H54 (cell line): ENCODE data around the gene CBR3.

Experiments used
- DNase-seq: peaks from one replicate; pipeline ENCODE4 v3.0.0; 2011; ENCODE audit warnings: low spot score, mixed read lengths; ENCODE audit not compliant: insufficient read length
- FAIRE-seq: peaks from 3 replicates; lab custom pipeline; 2011; peaks lifted over from hg19 to GRCh38; lab: Jason Lieb, UNC
- POLR2A ChIP-seq: IDR thresholded peaks from 2 replicates; pipeline ENCODE4 v1.6.1; 2011; ENCODE audit warnings: low read depth, mild to moderate bottlenecking, low read length

The CBR3 gene

DNA sequence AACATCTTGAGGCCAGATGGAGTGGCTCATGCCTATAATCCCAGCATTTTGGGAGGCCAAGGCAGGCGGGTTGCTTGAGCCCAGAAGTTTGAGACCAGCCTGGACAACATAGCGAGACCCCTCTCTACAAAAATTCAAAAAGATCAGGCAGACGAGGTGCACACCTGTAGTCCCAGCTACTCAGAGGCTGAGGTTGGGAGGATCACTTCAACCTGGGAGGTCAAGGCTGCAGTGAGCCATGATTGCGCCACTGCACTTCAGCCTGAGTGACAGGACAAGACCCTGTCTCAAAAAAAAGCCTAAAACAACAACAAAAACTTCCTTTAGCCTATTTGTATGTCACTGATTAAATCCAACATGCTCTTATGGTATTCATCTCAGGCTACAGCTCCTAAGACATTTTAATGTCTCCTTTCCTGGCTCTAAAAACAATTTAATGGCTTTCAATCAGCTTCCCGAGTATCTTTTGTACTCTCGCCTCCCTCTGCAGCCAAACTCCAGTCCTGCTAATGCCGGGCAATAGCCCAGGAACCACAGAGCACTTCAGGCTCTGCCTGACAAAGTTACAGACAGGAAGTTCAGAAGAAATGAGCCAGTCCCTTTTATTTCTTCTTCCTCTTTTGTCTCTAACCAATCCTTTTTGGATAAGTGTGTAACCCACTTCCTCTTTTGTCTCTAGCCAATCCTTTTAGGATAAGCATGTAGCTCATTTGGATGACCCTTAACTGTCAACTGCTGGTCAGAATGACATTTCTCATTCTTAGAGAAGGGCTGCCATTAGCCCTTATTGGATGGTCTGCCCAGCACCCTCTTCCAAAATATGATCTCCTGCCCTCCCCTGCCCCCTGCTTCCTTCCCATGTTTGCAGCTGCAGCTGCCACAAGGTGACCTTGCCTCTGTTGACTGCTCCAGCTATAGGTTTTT is 15.2 kb downstream of the CBR3 start:
- FAIRE-seq (no peak), DNase-seq (no peak)
- no peak for TF ChIP-seq POLR2A

GRCh38 chr21:36155603-36156338 is 20.9 kb downstream of the CBR3 start:
- peak; percentile 95 for TF ChIP-seq POLR2A
- DNase-seq = no peak
- FAIRE-seq = no peak

DNA sequence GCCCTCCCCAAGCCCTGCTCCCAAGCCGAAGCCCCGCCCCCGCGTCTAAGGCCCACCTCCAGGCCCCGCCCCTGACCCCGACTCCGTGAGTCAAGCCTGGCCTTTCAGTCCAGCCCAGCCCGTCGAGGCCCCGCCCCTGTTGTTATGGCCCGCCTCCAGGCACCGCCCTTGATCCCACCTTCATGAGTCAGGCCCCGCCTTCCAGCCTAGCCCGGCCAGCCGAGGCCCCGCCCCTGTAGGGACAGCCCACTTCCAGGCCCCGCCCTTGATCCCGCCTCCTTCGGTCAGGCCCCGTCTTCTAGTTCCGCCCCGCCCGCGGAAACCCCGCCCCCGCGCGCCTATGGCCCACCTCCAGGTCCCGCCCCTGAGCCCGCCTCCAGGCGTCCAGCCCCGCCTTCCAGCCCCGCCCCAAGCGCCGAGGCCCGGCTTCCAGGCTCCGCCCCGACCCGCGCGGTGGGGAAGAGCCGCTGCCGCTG is 21.5 kb downstream of the CBR3 start:
- TF ChIP-seq POLR2A = no peak
- DNase-seq (peak; percentile 98), FAIRE-seq (no peak)

DNA sequence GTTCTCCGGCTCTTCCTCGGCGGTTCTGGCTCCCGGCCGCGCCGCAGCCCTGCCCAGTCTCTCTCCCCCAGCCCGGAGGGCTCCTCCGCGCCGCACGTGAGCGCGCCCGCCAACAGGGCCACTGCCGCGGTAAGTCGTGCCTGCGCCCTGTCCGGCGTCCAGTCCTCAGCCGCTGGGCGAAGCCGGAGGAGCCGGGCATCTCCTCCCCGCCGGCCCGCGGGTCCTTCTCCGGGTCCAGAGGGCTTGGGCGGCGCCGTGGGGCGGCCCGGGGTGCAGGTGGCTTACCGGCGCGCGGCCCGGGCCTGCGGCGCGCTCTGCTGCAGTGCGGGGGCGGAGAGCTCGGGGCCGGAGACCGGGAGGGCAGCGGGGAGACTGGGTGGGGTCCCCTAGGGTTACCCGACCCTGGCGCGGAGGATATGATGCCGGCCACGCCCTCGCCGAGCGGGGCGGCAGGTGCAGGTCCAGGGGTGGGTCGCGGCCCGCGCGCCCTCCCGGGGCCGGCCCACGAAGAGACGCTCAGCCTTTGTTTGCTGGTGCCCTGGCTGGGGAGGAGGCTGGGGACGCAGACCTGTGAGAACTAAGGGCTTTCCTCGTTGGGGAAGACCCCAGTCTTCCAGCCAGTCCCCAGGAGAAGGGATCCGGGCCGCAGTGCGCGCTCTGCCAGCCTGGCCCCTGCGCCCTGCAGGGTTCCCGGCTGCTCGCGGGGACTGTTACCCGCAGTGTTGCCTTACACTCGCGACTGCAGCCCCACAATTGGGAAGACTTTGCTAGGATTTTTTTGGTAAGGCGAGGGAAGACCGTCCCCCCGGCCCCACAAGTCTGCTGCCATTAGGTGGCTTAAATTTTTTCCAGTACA is 22.2 kb downstream of the CBR3 start, which contains the start of gene DOP1B:
DOP1B (plus strand) TSS at position 10 of the 856 bp plus-strand sequence. CDS start 7,910 bp downstream, outside the sequence.
- FAIRE-seq = no peak
- peak; percentile 80 for TF ChIP-seq POLR2A
- peak; percentile 33 for DNase-seq

DNA sequence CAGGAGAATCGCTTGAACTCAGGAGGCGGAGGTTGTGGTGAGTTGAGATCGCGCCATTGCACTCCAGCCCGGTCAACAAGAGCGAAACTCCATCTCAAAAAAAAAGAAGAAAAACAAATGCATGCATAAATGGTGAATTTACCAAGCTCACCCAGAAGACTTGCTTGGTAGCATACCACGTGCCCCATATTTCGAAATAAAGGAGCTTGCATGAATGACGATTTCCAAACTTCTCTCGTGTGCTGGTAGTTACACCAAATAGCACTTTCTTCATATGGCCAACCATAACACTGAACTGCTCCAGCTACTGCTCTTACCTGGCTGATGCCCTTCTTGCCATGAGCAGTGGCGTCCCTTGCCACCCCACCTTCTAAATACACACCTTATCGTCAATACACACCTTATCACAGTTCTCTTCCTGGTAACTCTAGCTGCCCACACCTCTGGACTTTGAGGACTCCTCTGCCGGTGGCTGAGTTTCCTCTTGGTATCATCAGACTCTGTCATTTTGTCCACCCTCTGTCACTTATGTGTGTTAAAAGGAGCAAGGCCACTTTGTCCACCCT is 24.6 kb downstream of the CBR3 start:
- no peak for TF ChIP-seq POLR2A
- FAIRE-seq = no peak

GRCh38 chr21:36160850-36161178 is 25.9 kb downstream of the CBR3 start:
- DNase-seq (no peak), FAIRE-seq (no peak)
- TF ChIP-seq POLR2A = no peak

More for the DNA sequence above, 24.6 kb downstream of the CBR3 start:
- DNase-seq = no peak

GRCh38 chr21:36162631-36163030 is 27.8 kb downstream of the CBR3 start:
- no peak for TF ChIP-seq POLR2A
- DNase-seq = no peak
- FAIRE-seq = no peak

DNA sequence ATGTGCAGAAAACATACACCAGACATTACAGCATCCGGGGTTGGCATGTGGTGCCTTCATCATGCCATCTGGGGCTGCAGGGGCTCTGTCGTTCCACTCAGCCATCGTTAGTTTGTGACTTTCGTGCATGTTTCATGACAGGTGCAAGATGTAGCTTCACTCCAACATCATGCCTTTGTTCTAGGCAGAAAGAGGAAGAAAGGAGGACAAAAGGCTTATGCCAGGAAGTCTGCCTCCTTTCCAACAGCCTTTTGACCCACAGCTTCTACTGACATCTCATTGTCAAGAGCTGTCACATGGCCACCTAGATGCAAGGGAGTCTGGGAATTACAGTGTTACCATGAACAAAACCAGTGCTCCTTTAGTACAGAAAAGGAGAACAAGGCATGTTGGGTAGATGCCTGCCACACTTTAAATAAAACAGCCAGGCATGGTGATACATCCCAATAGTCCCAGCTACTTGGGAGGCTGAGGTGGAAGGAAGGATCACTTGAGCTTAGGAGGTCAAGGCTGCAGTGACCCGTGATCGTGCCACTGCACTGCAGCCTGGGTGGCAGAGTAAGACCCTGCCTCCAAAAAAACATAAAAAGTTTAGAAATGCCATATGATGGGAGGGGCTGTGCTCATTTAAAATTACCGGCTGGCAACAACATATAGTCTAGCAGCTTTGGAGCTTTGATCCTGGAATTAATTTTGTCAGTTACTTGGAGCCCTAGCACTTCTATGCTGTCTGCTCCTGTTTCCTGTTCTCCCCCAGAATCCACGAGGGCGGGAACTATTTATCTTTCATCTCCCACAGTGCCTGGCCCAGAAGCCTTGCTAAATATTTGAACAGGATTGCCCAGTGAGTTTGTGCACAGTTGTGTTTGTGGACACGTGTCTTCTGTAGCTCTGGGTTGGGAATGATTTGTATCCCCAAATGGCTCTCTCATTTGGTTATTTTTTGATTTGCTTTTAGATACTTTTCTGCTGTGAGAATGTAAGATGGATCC is 29.2 kb downstream of the CBR3 start:
- no peak for FAIRE-seq
- no peak for TF ChIP-seq POLR2A

DNA sequence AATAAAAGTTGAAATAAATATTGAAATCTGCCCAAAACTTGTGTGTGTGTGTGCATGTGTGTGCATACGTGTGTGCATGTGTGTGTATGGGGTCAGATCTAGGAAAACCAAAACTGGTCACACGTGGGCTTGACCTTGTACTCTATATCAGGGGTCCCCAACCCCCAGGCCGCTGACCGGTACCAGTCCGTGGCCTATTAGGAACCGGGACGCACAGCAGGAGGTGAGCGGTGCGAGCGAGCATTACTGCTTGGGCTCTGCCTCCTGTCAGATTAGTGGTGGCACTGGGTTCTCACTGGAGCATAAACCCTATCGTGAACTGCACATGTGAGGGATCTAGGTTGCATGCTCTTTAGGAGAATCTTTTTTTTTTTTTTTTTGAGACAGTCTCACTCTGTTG is 30.5 kb downstream of the CBR3 start:
- FAIRE-seq = no peak
- TF ChIP-seq POLR2A = no peak
- no peak for DNase-seq

More for the DNA sequence above, 29.2 kb downstream of the CBR3 start:
- no peak for DNase-seq

GRCh38 chr21:36166705-36167104 is 31.8 kb downstream of the CBR3 start:
- FAIRE-seq = no peak
- no peak for DNase-seq

DNA sequence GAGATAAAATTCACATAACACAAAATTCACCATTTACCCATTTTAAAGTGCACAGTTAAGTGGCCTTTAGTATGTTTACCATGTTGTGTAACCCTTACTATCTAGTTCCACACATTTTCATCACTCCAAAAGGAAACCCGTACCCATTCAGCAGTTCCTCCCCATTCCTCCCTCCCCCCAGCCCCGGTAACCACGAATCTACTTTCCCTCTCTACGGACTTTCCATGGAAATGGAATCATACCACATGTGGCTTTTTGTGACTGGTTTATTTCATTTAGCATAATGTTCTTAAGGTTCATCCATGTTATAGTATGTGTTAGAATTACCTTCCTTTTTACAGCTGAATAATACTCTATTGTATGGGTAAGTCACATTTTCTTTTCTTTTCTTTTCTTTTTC is 32.7 kb downstream of the CBR3 start:
- FAIRE-seq (no peak), DNase-seq (no peak)
- TF ChIP-seq POLR2A = no peak

More at GRCh38 chr21:36166705-36167104, 31.8 kb downstream of the CBR3 start:
- no peak for TF ChIP-seq POLR2A
